Thyroid gland (tissue), 4 donors: ENCODE measurements around the gene CEACAM20. TPM values are rescaled to one million over a fixed set of nuclear protein-coding genes. Genes with fewer than 3 reads are reported as not detected.

Experiments
- DNase-seq, 2 donors: peaks; one replicate each; pipeline ENCODE4 v3.0.0-alpha.2; 2019
- H3K27ac ChIP-seq, 3 donors: fragments of 200-600 bp; sonication (generic); 1 replicate in 2 of 3; 2 replicates in 1 of 3; pipeline ENCODE4 v1.5.1; 2016 to 2019; ENCODE audit warnings: mild to moderate bottlenecking in 1 of 3, moderate library complexity in 1 of 3
- H3K27me3 ChIP-seq: fragments of 200-600 bp; sonication (generic); one replicate; pipeline ENCODE4 v1.5.1; 2019
- H3K36me3 ChIP-seq, 2 donors: fragments of 200-600 bp; sonication (generic); one replicate each; pipeline ENCODE4 v1.5.1; 2016 to 2019
- H3K4me1 ChIP-seq, 2 donors: fragments of 200-600 bp; sonication (generic); one replicate each; pipeline ENCODE4 v1.5.1; 2017 to 2019
- H3K4me3 ChIP-seq, 3 donors: fragments of 200-600 bp; sonication (generic); replicated peaks in 1 of 3; 1 replicate in 2 of 3; 2 replicates in 1 of 3; pipeline ENCODE4 v1.5.1; 2016; ENCODE audit warnings: mild to moderate bottlenecking in 1 of 3
- H3K9me3 ChIP-seq: fragments of 200-600 bp; sonication (generic); one replicate; pipeline ENCODE4 v1.5.1; 2017
- POLR2A ChIP-seq, 2 donors: fragments of 450-650 bp; IDR thresholded peaks; one replicate each; pipeline ENCODE4 v1.6.1; 2017; ENCODE audit warnings: antibody characterized with exemption in 2 of 2, mild to moderate bottlenecking in 2 of 2, moderate library complexity in 1 of 2
- WGBS, 2 donors: methylation state at CpG; one replicate each; pipeline ENCODE4 v1.1.5; 2017; 5-methylcytosine and 5-hydroxymethylcytosine counted together
- intact Hi-C: fragments of 100-400 bp; cut with DNase I; formaldehyde crosslinking; loops from one replicate; pipeline ENCODE4 v1.15.1; 2023
- total RNA-seq, 4 donors: library from RNA; depleted of rRNA; stranded (reverse); fragments of >200 nt; gene quantifications; one replicate each; pipeline ENCODE4 v1.2.3, GENCODE V29; 2016
- TF ChIP-seq, protein P1 (sequence below), 6 experiments: fragments of 200-600 bp in 3 of 6; fragments of 450-650 bp in 3 of 6; sonication (generic) in 3 of 6; IDR thresholded peaks; one replicate each; pipeline ENCODE4 v1.5.1; 2016 to 2019; ENCODE audit warnings: antibody characterized with exemption in 6 of 6, mild to moderate bottlenecking in 2 of 6, inconsistent platforms in 1 of 6, moderate library complexity in 1 of 6

The CEACAM20 gene
- total RNA-seq, 4 donors from 2014 or later, result not detected

DNA sequence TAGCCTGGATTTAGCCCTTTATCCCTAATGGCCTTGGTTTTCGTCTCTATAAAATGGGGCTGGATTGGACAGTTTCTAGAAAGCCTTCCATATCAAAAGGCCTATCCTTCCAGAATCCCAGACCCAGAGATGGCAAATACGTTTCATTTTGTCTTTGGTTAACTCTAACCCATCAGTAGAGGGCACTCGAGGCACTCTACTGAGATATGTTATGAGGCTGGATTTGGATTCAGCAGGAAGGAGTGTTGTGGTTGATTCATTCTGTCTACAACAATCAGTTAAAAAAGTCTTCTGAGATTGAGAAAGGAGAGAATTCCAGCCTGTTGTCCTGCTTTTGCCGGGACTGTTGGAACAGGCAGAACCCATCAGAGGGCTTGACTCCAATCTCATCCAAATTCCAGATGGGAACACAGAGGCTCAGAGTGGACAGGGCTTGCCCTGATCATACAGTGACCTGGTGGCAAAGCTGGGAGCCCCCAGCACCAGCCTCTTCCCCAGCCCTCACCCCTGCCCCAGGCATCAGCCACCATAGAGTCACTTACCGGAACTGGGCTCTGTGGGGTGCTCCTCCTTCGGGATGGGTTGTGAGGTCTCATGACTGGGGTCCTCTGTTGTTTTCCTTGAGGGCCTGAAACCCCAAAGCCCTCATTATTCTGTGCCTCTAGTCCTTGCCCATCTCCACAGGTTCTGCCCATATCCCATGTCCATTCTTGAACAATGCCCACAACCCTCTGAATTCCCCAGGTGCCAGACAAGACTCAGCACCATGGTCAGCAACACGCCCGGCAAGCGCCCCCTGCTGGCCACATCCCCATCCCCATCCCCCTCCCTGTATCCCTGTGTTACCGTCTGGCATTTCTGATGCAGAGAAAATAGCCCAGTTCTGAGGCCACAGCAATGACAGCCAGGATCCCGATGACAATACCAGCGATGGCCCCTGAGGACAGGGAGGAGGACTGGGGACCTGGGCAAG lies 16.9 kb downstream of the CEACAM20 start:
- DNase-seq, result no peak

DNA sequence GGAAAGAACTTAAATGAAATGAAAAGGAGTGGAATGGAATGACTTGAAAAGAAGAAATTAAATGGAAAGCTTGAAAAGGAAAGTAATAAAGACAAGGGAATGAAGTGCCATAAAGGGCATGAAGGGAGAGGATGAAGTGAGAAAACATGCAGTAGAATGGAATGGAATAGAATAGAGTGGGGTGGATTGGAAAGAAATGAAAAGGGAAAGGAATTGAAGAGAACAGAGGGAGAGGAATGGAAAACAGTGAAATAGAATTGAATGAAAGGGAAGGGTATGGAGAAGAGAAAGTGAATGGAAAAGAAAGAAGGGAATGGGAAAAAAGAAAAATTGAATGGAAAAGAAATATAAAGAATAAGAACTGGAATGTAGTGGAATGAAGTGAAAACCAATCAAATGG lies 20.0 kb downstream of the CEACAM20 start:
- Histone ChIP-seq H3K4me1 (no peaks in the 10 kb centered on the region), H3K27me3 (no peaks in the 10 kb centered on the region), H3K27ac (no peak overlapping the region), H3K9me3 (no peaks in the 10 kb centered on the region), H3K4me3 (no peak overlapping the region), H3K36me3 (no peaks in the 10 kb centered on the region)
- no peak for DNase-seq
- intact Hi-C loops, result no loop called here
- TF ChIP-seq, protein P1, sequence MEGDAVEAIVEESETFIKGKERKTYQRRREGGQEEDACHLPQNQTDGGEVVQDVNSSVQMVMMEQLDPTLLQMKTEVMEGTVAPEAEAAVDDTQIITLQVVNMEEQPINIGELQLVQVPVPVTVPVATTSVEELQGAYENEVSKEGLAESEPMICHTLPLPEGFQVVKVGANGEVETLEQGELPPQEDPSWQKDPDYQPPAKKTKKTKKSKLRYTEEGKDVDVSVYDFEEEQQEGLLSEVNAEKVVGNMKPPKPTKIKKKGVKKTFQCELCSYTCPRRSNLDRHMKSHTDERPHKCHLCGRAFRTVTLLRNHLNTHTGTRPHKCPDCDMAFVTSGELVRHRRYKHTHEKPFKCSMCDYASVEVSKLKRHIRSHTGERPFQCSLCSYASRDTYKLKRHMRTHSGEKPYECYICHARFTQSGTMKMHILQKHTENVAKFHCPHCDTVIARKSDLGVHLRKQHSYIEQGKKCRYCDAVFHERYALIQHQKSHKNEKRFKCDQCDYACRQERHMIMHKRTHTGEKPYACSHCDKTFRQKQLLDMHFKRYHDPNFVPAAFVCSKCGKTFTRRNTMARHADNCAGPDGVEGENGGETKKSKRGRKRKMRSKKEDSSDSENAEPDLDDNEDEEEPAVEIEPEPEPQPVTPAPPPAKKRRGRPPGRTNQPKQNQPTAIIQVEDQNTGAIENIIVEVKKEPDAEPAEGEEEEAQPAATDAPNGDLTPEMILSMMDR (IDR thresholded peaks at IDR 0.05), result no peak
- no peak for TF ChIP-seq POLR2A (IDR thresholded peaks at IDR 0.05)

More for the DNA sequence above, 16.9 kb downstream of the CEACAM20 start:
- Histone ChIP-seq H3K9me3 (no peaks in the 10 kb centered on the region), H3K4me3 (no peak overlapping the region), H3K4me1 (no peaks in the 10 kb centered on the region), H3K36me3 (no peaks in the 10 kb centered on the region), H3K27me3 (no peaks in the 10 kb centered on the region), H3K27ac (no peak overlapping the region)
- intact Hi-C loops, result no loop called here
- 30 to 42% methylated on average over 9 to 12 of the region's 12 CpGs for WGBS, 2 donors
- TF ChIP-seq, protein P1 (IDR thresholded peaks at IDR 0.05), result peak in 1 of 6 experiments; percentile 11
- no peak for TF ChIP-seq POLR2A (IDR thresholded peaks at IDR 0.05)

DNA sequence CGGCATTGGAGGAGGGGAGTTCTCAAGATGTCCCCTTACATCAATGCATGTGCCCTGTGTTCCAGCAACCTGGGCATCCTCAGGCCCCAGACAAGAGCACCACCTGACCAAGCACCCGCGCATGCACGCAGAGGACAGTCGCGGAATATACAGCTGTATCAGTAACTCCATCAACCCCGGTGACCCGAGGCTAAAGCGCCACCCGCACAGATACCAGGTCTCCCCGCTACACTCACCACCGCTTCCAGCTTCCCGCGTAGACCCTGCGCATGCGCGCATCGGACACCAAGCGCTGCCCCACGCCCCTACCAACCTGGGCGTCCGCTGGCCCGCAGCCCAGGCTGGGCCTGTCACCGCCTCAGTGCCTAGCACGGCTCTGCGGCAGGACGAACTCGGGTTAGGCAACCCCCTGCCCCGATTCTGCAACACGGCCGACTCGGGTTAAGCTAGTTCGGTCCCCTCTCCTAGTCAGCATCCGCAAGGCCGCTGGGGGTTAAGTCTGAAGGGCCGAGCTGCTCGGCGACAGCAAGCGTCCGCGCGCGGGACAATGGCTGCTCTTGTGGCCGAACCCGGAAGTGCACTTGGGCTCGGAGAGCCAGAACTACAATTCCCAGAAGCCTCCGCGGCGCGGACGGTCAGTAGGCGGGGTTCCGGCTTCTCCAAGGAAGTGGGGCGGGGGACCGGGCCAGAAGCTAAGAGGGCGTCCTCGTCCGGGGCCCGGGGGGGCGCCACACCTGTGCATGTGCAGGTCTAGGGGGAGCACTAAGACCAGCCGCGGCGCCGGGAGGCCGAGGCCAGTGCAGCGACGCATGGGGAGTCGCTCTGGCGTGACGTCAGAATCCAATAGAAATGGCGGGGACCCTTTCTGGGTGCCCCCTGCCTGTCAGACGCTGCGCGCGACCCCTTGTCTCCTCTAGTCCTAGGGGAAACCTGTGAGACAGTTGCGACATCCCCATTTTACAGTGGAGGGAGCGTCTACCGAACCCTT lies 29.2 kb downstream of the CEACAM20 start, which contains the start of gene ZNF180:
Gene ZNF180 (minus strand): TSS at position 561 of the 988 bp plus-strand sequence. CDS start 3,188 bp downstream, outside the sequence.
- Histone ChIP-seq H3K27ac (peak within 1 kb of the TSS; percentile 65 to 82 (median 82)), H3K27me3 (no peaks in the 10 kb centered on the region), H3K36me3 (peaks cover 9 to 16% of the 10 kb centered on the region in 2 donors), H3K9me3 (no peaks in the 10 kb centered on the region), H3K4me3 (peak within 1 kb of the TSS; percentile 21 to 75 (median 58)), H3K4me1 (peaks cover 11 to 20% of the 10 kb centered on the region in 2 donors)
- DNase-seq, result peak; percentile 95 to 96
- TF ChIP-seq POLR2A (IDR thresholded peaks at IDR 0.05), result peak in 1 of 2 donors; percentile 78
- TF ChIP-seq, protein P1 (IDR thresholded peaks at IDR 0.05), result peak; percentile 34 to 72 (median 42)
- WGBS, 2 donors, result 0% methylated on average over 29 to 43 of the region's 78 CpGs
- intact Hi-C loops, result no loop called here

DNA sequence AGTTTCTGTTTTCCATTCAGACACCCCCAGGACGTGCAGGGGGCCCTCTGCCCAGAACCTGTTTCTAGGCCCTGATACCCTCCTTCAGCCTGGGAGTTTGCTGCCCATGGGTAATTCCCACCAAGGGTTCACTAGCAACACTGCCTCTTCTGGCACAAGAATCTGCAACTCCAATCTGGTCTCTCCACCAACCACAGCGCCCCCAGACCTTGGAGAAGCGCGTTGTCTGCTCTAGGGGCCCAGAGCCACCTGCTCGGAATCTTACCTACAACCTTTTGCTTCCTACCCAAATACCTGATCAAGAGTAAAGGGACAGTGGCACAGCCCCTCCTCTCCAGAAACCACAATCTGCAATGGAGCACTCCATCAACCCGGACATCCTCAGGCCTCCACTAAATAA lies 29.9 kb downstream of the CEACAM20 start:
- H3K36me3 ChIP-seq, result peaks cover 15 to 23% of the 10 kb centered on the region in 2 donors
- H3K9me3 ChIP-seq, result no peaks in the 10 kb centered on the region
- no peak overlapping the region for H3K27ac ChIP-seq
- WGBS, 2 donors, result 10 to 14% methylated on average over 6 of the region's 6 CpGs
- no peak for DNase-seq
- peak overlapping the region; percentile 21 to 75 (median 58) for H3K4me3 ChIP-seq
- no peaks in the 10 kb centered on the region for H3K27me3 ChIP-seq
- intact Hi-C loops, result no loop called here
- H3K4me1 ChIP-seq, result peaks cover 11 to 20% of the 10 kb centered on the region in 2 donors
- no peak for TF ChIP-seq POLR2A (IDR thresholded peaks at IDR 0.05)
- TF ChIP-seq, protein P1 (IDR thresholded peaks at IDR 0.05), result no peak
